H1 (cell line): ENCODE measurements around the gene SPAG16. TPM values are rescaled to one million over a fixed set of nuclear protein-coding genes. Genes with fewer than 3 reads are reported as not detected.

Experiments used
- CTCF ChIA-PET: fragments of 300-600 bp; sonication (Branson Sonifier 250); formaldehyde crosslinking; loops from one replicate; lab custom pipeline; 2021; ENCODE audit not compliant: partially characterized antibody; lab: Charles Lee
- POLR2A ChIA-PET: fragments of 300-600 bp; sonication (Branson Sonifier 250); formaldehyde crosslinking; loops from one replicate; lab custom pipeline; 2021; ENCODE audit warnings: inconsistent platforms; ENCODE audit not compliant: partially characterized antibody; lab: Charles Lee
- DNase-seq, 2 experiments: peaks; one replicate each; pipeline versions ENCODE4 v3.0.0 to v3.0.0-alpha.2; 2010 to 2022; ENCODE audit warnings: low spot score in 2 of 2, low read depth in 1 of 2, mixed read lengths in 1 of 2
- FAIRE-seq: peaks from 2 replicates; lab custom pipeline; 2011; peaks lifted over from hg19 to GRCh38; lab: Jason Lieb, UNC
- H2AFZ ChIP-seq: 2 replicates; pipeline ENCODE4 v1.8.1; 2012; ENCODE audit warnings: low read length, inconsistent platforms
- H2AK5ac ChIP-seq: 2 replicates; pipeline ENCODE4 v1.6.1; 2013; ENCODE audit warnings: low read depth, low read length
- H2BK120ac ChIP-seq: replicated peaks from 2 replicates; pipeline ENCODE3; 2013; ENCODE audit warnings: low read depth, low read length, inconsistent platforms
- H2BK12ac ChIP-seq: 2 replicates; pipeline ENCODE4 v1.6.1; 2013; ENCODE audit warnings: low read depth, low read length
- H2BK15ac ChIP-seq: 2 replicates; pipeline ENCODE4 v1.6.1; 2013; ENCODE audit warnings: low read length
- H2BK20ac ChIP-seq: 2 replicates; pipeline ENCODE4 v1.6.1; 2013; ENCODE audit warnings: low read length
- H2BK5ac ChIP-seq: 2 replicates; pipeline ENCODE4 v1.6.1; 2013; ENCODE audit warnings: low read depth, low read length
- H3K14ac ChIP-seq: 2 replicates; pipeline ENCODE4 v1.6.1; 2013; ENCODE audit warnings: inconsistent platforms; ENCODE audit not compliant: insufficient read length
- H3K18ac ChIP-seq: 2 replicates; pipeline ENCODE4 v1.6.1; 2013; ENCODE audit warnings: low read length; ENCODE audit errors: extremely low read depth
- H3K23ac ChIP-seq: 2 replicates; pipeline ENCODE4 v1.6.1; 2013; ENCODE audit warnings: inconsistent platforms; ENCODE audit not compliant: insufficient read length
- H3K23me2 ChIP-seq: 2 replicates; pipeline ENCODE4 v1.6.1; 2013; ENCODE audit warnings: low read depth, low read length
- H3K27ac ChIP-seq: 2 replicates; pipeline ENCODE4 v1.6.1; 2011; ENCODE audit warnings: low read depth, low read length, inconsistent platforms
- H3K27me3 ChIP-seq, 4 experiments: replicated peaks in 1 of 4; 1 replicate in 1 of 4; 2 replicates in 3 of 4; pipeline versions ENCODE4 v1.6.1 to v1.8.1; 2011 to 2013; ENCODE audit warnings: low read length in 3 of 4, mild to moderate bottlenecking in 3 of 4, inconsistent platforms in 2 of 4, mixed read lengths in 2 of 4, moderate library complexity in 1 of 4; ENCODE audit not compliant: control insufficient read depth in 3 of 4, insufficient read depth in 3 of 4; ENCODE audit errors: extremely low read depth in 1 of 4
- H3K36me3 ChIP-seq, 4 experiments: 2 replicates each; pipeline versions ENCODE4 v1.6.1 to v1.8.1; 2011 to 2013; ENCODE audit warnings: mild to moderate bottlenecking in 4 of 4, low read length in 3 of 4, moderate library complexity in 2 of 4, control low read depth in 1 of 4, inconsistent platforms in 1 of 4; ENCODE audit not compliant: insufficient read depth in 4 of 4, control insufficient read depth in 2 of 4
- H3K4ac ChIP-seq: replicated peaks from 2 replicates; pipeline ENCODE3; 2013; ENCODE audit warnings: low read length, low read depth, mixed read lengths, inconsistent platforms; ENCODE audit not compliant: insufficient read length
- H3K4me1 ChIP-seq, 4 experiments: replicated peaks in 1 of 4; 1 replicate in 1 of 4; 2 replicates in 3 of 4; pipeline versions ENCODE4 v1.6.1 to v1.8.1; 2011 to 2013; ENCODE audit warnings: low read length in 3 of 4, inconsistent platforms in 2 of 4, mixed read lengths in 1 of 4; ENCODE audit not compliant: insufficient read depth in 4 of 4, control insufficient read depth in 3 of 4
- H3K4me2 ChIP-seq, 2 experiments: 2 replicates each; pipeline versions ENCODE4 v1.6.1 to v1.8.1; 2011 to 2013; ENCODE audit warnings: low read depth in 2 of 2, low read length in 2 of 2, control low read depth in 1 of 2, inconsistent platforms in 1 of 2, mild to moderate bottlenecking in 1 of 2; ENCODE audit not compliant: insufficient read depth in 1 of 2
- H3K4me3 ChIP-seq, 4 experiments: fragments of 200-600, 300-600 bp in 1 of 4; sonication (generic), shearing (Covaris generic), sonication (Bioruptor Twin) in 1 of 4; 2 replicates each; pipeline versions ENCODE4 v1.5.1 to v1.8.1; 2011 to 2016; ENCODE audit warnings: low read length in 4 of 4, low read depth in 3 of 4, control low read depth in 2 of 4, inconsistent platforms in 2 of 4, mild to moderate bottlenecking in 2 of 4, mixed read lengths in 1 of 4, moderate library complexity in 1 of 4; ENCODE audit not compliant: insufficient read depth in 2 of 4; ENCODE audit errors: extremely low read depth in 1 of 4
- H3K56ac ChIP-seq: replicated peaks from 2 replicates; pipeline ENCODE3; 2013; ENCODE audit warnings: low read depth, mild to moderate bottlenecking, mixed read lengths, low read length, inconsistent platforms; ENCODE audit not compliant: insufficient read length
- H3K79me1 ChIP-seq: 2 replicates; pipeline ENCODE4 v1.6.1; 2013; ENCODE audit warnings: low read depth, low read length, control low read depth
- H3K79me2 ChIP-seq, 2 experiments: 2 replicates each; pipeline versions ENCODE4 v1.6.1 to v1.8.1; 2012 to 2013; ENCODE audit warnings: low read length in 2 of 2, mild to moderate bottlenecking in 2 of 2, inconsistent platforms in 1 of 2; ENCODE audit not compliant: insufficient read depth in 2 of 2, control insufficient read depth in 1 of 2
- H3K9ac ChIP-seq, 4 experiments: replicated peaks in 1 of 4; 1 replicate in 1 of 4; 2 replicates in 3 of 4; pipeline versions ENCODE4 v1.6.1 to v1.8.1; 2011 to 2013; ENCODE audit warnings: low read depth in 3 of 4, low read length in 3 of 4, control low read depth in 2 of 4, mild to moderate bottlenecking in 2 of 4, moderate library complexity in 2 of 4, inconsistent platforms in 1 of 4; ENCODE audit errors: extremely low read depth in 1 of 4
- H3K9me3 ChIP-seq, 2 experiments: 2 replicates each; pipeline versions ENCODE4 v1.6.1 to v1.8.1; 2012 to 2013; ENCODE audit warnings: mild to moderate bottlenecking in 2 of 2, moderate library complexity in 2 of 2, control low read depth in 1 of 2, inconsistent platforms in 1 of 2, low read depth in 1 of 2, low read length in 1 of 2, mixed read lengths in 1 of 2; ENCODE audit not compliant: insufficient read depth in 2 of 2
- H4K20me1 ChIP-seq, 2 experiments: replicated peaks in 1 of 2; 2 replicates each; pipeline versions ENCODE3 to v1.8.1; 2011 to 2013; ENCODE audit warnings: inconsistent platforms in 2 of 2, low read length in 2 of 2, mild to moderate bottlenecking in 1 of 2; ENCODE audit not compliant: insufficient read depth in 2 of 2, control insufficient read depth in 1 of 2
- H4K5ac ChIP-seq: 2 replicates; pipeline ENCODE4 v1.6.1; 2013; ENCODE audit warnings: low read length, low read depth, mixed read lengths, inconsistent platforms; ENCODE audit not compliant: insufficient read length
- H4K8ac ChIP-seq: 2 replicates; pipeline ENCODE4 v1.8.0; 2013; ENCODE audit warnings: mild to moderate bottlenecking, moderate library complexity, low read length, inconsistent platforms; ENCODE audit not compliant: insufficient read depth; ENCODE audit errors: extremely low read depth
- H4K91ac ChIP-seq: replicated peaks from 2 replicates; pipeline ENCODE3; 2013; ENCODE audit warnings: low read length, mixed read lengths, inconsistent platforms; ENCODE audit not compliant: insufficient read length
- SP4 ChIP-seq: IDR thresholded peaks from 2 replicates; pipeline ENCODE4 v1.6.1; 2012; ENCODE audit warnings: low read length, inconsistent platforms
- WGBS, 2 experiments: shearing (Covaris generic) in 1 of 2; methylation state at CpG; one replicate each; pipeline versions ENCODE4 v1.1.6 to v1.1.7; 2013 to 2015; ENCODE audit warnings: low lambda C conversion rate in 2 of 2, mixed read lengths in 2 of 2, inconsistent platforms in 1 of 2, low coverage in 1 of 2, missing lambda C conversion rate in 1 of 2; ENCODE audit not compliant: insufficient replicate concordance in 2 of 2, insufficient coverage in 1 of 2, insufficient read length in 1 of 2; ENCODE audit errors: extremely low coverage in 1 of 2, missing lambda C conversion rate in 1 of 2; 5-methylcytosine and 5-hydroxymethylcytosine counted together
- long read RNA-seq, 2 experiments: library from RNA in 1 of 2; library from capped mRNA in 1 of 2; stranded (forward); transcript quantifications; one replicate each; pipeline ENCODE4 v2.0.0, GENCODE V29; 2021; ENCODE audit warnings: inconsistent platforms in 1 of 2
- polyA minus RNA-seq, 3 experiments: library from RNA; depleted of rRNA, polyadenylated mRNA; stranded (reverse); fragments of >200 nt; gene quantifications; 1 replicate in 2 of 3; 2 replicates in 1 of 3; pipeline ENCODE4 v1.2.3, GENCODE V29; 2011
- polyA plus RNA-seq, 7 experiments: library from polyadenylated mRNA; depleted of rRNA in 3 of 7; stranded (reverse) in 5 of 7; unstranded in 2 of 7; fragments of >200 nt in 5 of 7; fragments of 200-250 nt in 2 of 7; gene quantifications; 1 replicate in 5 of 7; 2 replicates in 1 of 7; 4 replicates in 1 of 7; pipeline versions ENCODE4 v1.2.1 to v1.2.3, GENCODE V29; 2011 to 2013; ENCODE audit warnings: missing spikeins in 2 of 7, mixed read lengths in 2 of 7
- total RNA-seq: library from RNA; stranded (reverse); fragmentation: NEBNext Ultra II Directional; extraction: Animal tissue kit (Norgen Biotek cat#: 25700); gene quantifications from 2 replicates; pipeline ENCODE4 v1.2.1, GENCODE V29; 2021
- TF ChIP-seq, protein P1 (sequence below): IDR thresholded peaks from 2 replicates; pipeline ENCODE4 v1.6.1; 2012; ENCODE audit warnings: inconsistent platforms
- TF ChIP-seq, protein P2 (sequence below): IDR thresholded peaks from 2 replicates; pipeline ENCODE4 v1.6.1; 2012; ENCODE audit warnings: low read length, inconsistent platforms

The SPAG16 gene
- total RNA-seq = 14.7 and 14.9 TPM in 2 replicates
- polyA plus RNA-seq (2011; rRNA removed) = 6.0 and 6.6 TPM in 2 replicates
- polyA plus RNA-seq (2011; cell fraction: cytosol; rRNA removed) = 14.3 TPM
- 5.7 TPM for polyA plus RNA-seq (2011; cell fraction: nucleus; rRNA removed)
- 9.2 to 12.9 TPM (median 10.3 TPM) in 4 replicates for polyA plus RNA-seq (2012, experiment 1 of 2)
- polyA plus RNA-seq (2012, experiment 2 of 2) = 2.7 TPM
- polyA plus RNA-seq (2013, experiment 1 of 2) = 17.1 TPM
- polyA plus RNA-seq (2013, experiment 2 of 2) = 18.3 TPM
- polyA minus RNA-seq (2011; rRNA and poly(A)+ RNA removed) = 4.4 and 5.8 TPM in 2 replicates
- polyA minus RNA-seq (2011; cell fraction: cytosol; rRNA and poly(A)+ RNA removed) = 14.4 TPM
- polyA minus RNA-seq (2011; cell fraction: nucleus; rRNA and poly(A)+ RNA removed) = 18.8 TPM
- long read RNA-seq, experiment 1, transcript SPAG16-207 (5 exons, 1,250 nt) = major isoform, 9 of 13 reads
- long read RNA-seq, experiment 1, partial matches to known transcripts = 3 of 13 reads
- long read RNA-seq, experiment 1, other reads (novel, unspliced or antisense) = 1 of 13 reads
- long read RNA-seq, experiment 2, transcript SPAG16-207 (5 exons, 1,250 nt) = major isoform, 37 of 39 reads
- long read RNA-seq, experiment 2, partial matches to known transcripts = 0 of 39 reads
- long read RNA-seq, experiment 2, other reads (novel, unspliced or antisense) = 2 of 39 reads

DNA sequence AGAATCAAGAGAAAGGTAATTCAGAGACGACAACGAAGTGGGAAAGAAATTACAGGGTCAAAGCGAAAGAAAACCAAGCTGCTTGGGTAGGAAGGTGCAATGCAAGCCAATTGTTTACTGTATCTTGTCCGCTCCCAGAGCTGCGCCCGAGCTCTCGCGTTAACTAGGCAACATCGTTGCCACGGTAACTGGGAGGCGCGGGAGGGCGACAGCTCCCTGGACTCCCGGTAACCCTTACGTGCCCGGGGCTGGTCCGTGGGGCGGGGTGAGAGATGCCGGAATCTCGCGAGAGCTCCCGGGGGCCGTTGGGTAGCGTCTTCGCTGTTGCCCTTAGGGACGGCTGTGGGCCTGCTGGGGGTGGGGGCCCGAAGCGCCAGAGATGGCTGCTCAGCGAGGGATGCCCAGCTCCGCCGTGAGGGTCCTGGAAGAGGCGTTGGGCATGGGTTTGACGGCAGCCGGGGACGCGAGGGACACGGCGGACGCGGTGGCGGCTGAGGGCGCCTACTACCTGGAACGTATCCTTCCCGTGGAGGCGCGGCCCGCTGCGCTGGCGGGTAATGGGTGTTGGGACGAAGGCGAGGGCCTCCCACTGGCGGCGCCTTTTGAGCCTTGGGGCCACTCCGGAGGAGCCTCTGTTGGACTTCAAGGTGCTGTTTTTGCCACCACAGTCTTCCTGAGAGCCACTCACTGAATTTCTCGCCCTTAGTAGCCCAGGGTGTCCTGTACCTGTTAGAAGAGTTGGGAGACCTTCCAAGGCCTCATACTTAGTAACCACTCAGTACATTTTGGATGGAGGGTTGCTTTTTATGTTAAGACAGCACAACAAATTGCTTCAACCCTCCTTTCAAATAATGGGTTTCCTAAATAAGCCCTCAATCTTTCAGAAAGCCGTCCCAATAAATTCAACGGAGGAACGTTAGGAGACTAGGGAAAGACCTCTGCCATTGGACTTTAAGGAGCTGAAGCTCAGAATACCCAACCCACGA lies at the start of gene SPAG16:
Gene SPAG16, plus strand, starts transcription at position 360 of the 986 bp plus-strand sequence.
- H3K56ac ChIP-seq = peak within 1 kb of the TSS; percentile 56
- H2AK5ac ChIP-seq = no peak within 1 kb of the TSS
- H3K79me1 ChIP-seq = no peaks in the 10 kb centered on the region; the same call in 1 of the 2 replicates
- no peaks in the 10 kb centered on the region for H3K27me3 ChIP-seq
- peak within 1 kb of the TSS; percentile 72 to 81 for H3K4me2 ChIP-seq
- H3K23me2 ChIP-seq = no peaks in the 10 kb centered on the region
- H3K36me3 ChIP-seq = no peaks in the 10 kb centered on the region
- H3K9me3 ChIP-seq = no peaks in the 10 kb centered on the region
- no peak within 1 kb of the TSS for H2BK12ac ChIP-seq
- ChIA-PET CTCF (interaction anchor here (0.6 to 1.8 kb wide), 2 partner anchors 30 to 93 kb away, joined by 3 to 4 read pairs; no protein-coding TSS in a partner anchor), POLR2A (interaction anchor here (0.7 kb wide), 1 partner anchor 13 kb away, joined by 3 read pairs; no protein-coding TSS in a partner anchor)
- peak within 1 kb of the TSS; percentile 95 for H2AFZ ChIP-seq
- no peak within 1 kb of the TSS for H3K23ac ChIP-seq
- H3K4me3 ChIP-seq = peak within 1 kb of the TSS; percentile 84 to 96 (median 90)
- FAIRE-seq = peak; percentile 88
- peak within 1 kb of the TSS; percentile 87 for H4K8ac ChIP-seq
- H3K27ac ChIP-seq = peak within 1 kb of the TSS; percentile 71
- DNase-seq = peak; percentile 96 to 97
- no peak within 1 kb of the TSS for H2BK120ac ChIP-seq
- H4K91ac ChIP-seq = peak within 1 kb of the TSS; percentile 39
- no peaks in the 10 kb centered on the region for H4K20me1 ChIP-seq
- peak within 1 kb of the TSS; percentile 83 to 93 (median 90) for H3K9ac ChIP-seq
- H2BK20ac ChIP-seq = no peak within 1 kb of the TSS
- peak within 1 kb of the TSS; percentile 87 for H4K5ac ChIP-seq
- no peaks in the 10 kb centered on the region for H3K79me2 ChIP-seq
- no peak within 1 kb of the TSS for H3K4ac ChIP-seq
- WGBS, 2 experiments = 4% methylated on average over 56 of the region's 59 CpGs; no CpG with 5 or more reads in 1 of the 2 experiments
- no peak within 1 kb of the TSS for H2BK15ac ChIP-seq
- peak within 1 kb of the TSS; percentile 68; the same call in 1 of the 2 replicates for H2BK5ac ChIP-seq
- H3K18ac ChIP-seq = peak within 1 kb of the TSS; percentile 72
- peaks cover 0 to 4% (median 1%) of the 10 kb centered on the region in 4 experiments; a peak in 1 of 7 replicates for H3K4me1 ChIP-seq
- H3K14ac ChIP-seq = no peak within 1 kb of the TSS
- TF ChIP-seq, protein P1, sequence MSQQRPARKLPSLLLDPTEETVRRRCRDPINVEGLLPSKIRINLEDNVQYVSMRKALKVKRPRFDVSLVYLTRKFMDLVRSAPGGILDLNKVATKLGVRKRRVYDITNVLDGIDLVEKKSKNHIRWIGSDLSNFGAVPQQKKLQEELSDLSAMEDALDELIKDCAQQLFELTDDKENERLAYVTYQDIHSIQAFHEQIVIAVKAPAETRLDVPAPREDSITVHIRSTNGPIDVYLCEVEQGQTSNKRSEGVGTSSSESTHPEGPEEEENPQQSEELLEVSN = 0 out of 2 replicates have a peak, but pooled peaks have one; percentile 32
- TF ChIP-seq, protein P2, sequence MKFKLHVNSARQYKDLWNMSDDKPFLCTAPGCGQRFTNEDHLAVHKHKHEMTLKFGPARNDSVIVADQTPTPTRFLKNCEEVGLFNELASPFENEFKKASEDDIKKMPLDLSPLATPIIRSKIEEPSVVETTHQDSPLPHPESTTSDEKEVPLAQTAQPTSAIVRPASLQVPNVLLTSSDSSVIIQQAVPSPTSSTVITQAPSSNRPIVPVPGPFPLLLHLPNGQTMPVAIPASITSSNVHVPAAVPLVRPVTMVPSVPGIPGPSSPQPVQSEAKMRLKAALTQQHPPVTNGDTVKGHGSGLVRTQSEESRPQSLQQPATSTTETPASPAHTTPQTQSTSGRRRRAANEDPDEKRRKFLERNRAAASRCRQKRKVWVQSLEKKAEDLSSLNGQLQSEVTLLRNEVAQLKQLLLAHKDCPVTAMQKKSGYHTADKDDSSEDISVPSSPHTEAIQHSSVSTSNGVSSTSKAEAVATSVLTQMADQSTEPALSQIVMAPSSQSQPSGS = 0 out of 2 replicates have a peak, but pooled peaks have one; percentile 33
- TF ChIP-seq SP4 = 0 out of 2 replicates have a peak, but pooled peaks have one; percentile 25
